ENCODE data around the gene GALNT17.

Gene GALNT17

DNA sequence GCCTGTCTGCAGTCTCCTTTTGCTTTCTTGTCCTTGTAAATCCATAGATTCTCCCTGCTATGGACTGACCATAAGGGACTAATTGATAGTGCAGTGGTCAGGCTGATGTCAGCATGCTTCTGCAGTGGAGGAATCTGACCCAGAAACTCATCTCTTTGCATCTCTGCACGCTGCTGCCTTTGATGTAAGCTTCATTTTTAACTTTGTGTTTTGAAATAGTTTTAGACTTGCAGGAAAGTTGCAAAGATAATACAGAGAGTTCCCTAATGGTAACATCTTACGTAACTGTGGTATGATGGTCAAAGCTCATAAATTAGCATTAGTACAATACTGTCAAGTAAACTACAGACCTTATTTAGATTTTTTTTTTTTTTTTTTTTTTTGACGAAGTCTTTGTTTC, 89.6 kb downstream of the GALNT17 start:
- DNase-seq (ENCODE audit: low read depth), result no peak
- TF ChIP-seq CTCF (IDR thresholded peaks at IDR 0.05; ENCODE audit: control insufficient read depth, insufficient read depth, low read depth, low read length, missing control alignments), result no peak
- H3K4me3 ChIP-seq (ENCODE audit: control insufficient read depth, low read depth, low read length), result no peak overlapping the region

DNA sequence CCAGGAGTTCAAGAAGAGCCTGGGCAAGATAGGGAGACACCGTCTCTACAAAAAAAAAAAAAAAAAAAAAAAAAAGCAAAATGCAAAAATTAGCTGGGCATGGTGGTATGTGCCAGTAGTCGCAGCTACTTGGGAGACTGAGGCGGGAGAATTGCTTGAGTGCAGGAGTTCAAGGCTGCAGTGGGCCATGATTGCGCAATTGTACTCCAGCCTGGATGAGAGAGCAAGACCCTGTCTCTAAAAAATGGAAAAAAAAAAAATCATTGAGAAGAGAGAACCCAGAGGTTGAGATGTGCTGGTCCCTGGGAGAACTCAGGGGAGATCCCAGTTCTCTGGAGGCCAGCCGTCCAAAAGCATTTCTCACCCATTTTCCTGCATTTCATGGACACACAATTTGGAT, 95.2 kb downstream of the GALNT17 start:
- no peak overlapping the region for H3K4me3 ChIP-seq (ENCODE audit: control insufficient read depth, low read depth, low read length)
- no peak for TF ChIP-seq CTCF (IDR thresholded peaks at IDR 0.05; ENCODE audit: control insufficient read depth, insufficient read depth, low read depth, low read length, missing control alignments)
- DNase-seq (ENCODE audit: low read depth), result no peak

DNA sequence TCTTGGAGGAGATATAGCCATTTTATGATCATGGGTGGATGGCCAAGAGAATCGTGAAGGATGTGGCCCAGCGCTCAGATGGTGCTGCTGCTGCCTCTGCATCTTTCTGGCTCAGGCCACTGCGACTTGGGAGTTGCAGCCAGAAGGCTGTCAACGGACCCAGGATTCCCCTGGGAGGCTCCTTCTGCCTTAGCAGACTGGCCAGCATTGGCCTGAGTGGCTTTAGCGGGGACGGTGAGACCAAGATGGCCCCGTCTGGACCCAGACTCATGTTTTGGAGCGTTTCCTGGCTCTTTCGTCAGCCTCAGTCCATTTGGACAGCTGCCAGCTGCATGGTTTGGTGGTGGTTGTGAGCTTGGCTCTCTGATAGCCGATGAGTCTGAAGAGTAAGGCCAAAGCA, 97.2 kb downstream of the GALNT17 start:
- TF ChIP-seq CTCF (IDR thresholded peaks at IDR 0.05; ENCODE audit: control insufficient read depth, insufficient read depth, low read depth, low read length, missing control alignments), result no peak
- no peak for DNase-seq (ENCODE audit: low read depth)

DNA sequence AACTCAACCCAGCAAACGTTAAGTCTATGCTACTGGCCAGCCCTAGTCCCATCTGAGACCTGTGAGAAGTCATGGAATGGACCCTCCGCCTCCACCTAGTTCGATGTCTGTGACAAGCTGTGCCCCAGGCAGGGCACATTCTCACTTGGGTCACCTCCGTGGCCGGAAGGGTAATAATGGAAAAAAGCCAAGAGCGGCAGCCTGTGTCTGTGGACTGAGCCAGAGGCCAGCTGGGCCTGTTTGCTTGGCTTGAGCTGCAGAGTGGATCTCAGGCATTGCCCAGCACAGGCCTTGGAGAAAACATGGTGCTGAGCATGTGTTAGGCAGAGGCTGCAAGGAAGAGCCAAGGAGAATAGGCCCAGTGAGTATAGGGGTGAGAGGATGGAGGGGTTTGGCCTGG, 97.8 kb downstream of the GALNT17 start:
- TF ChIP-seq CTCF (IDR thresholded peaks at IDR 0.05; ENCODE audit: control insufficient read depth, insufficient read depth, low read depth, low read length, missing control alignments), result no peak

More for the DNA sequence above, 97.2 kb downstream of the GALNT17 start:
- no peak overlapping the region for H3K4me3 ChIP-seq (ENCODE audit: control insufficient read depth, low read depth, low read length)

GRCh38 chr7:71235253-71235652, 103.3 kb downstream of the GALNT17 start:
- no peak for TF ChIP-seq CTCF (IDR thresholded peaks at IDR 0.05; ENCODE audit: control insufficient read depth, insufficient read depth, low read depth, low read length, missing control alignments)
- H3K4me3 ChIP-seq (ENCODE audit: control insufficient read depth, low read depth, low read length), result no peak overlapping the region
- DNase-seq (ENCODE audit: low read depth), result no peak

More for the DNA sequence above, 97.8 kb downstream of the GALNT17 start:
- H3K4me3 ChIP-seq (ENCODE audit: control insufficient read depth, low read depth, low read length), result no peak overlapping the region
- no peak for DNase-seq (ENCODE audit: low read depth)

GRCh38 chr7:71236230-71237105, 104.5 kb downstream of the GALNT17 start:
- no peak for DNase-seq (ENCODE audit: low read depth)
- no peak overlapping the region for H3K4me3 ChIP-seq (ENCODE audit: control insufficient read depth, low read depth, low read length)
- TF ChIP-seq CTCF (IDR thresholded peaks at IDR 0.05; ENCODE audit: control insufficient read depth, insufficient read depth, low read depth, low read length, missing control alignments), result no peak
